K562 (cell line): ENCODE data around the gene SND1. TPM values are rescaled to one million over a fixed set of nuclear protein-coding genes. Genes with fewer than 3 reads are reported as not detected.

Experiments
- ATAC-seq: fragments of 200-7000 bp; cut with Tn5 transposase; 3 replicates; pipeline ENCODE4 v1.9.1; 2020; ENCODE audit warnings: moderate library complexity
- BruUV-seq: library from RNA; stranded (reverse); fragments of 400-500 nt; replicated peaks from 2 replicates; lab custom pipeline; 2021; lab: Mats Ljungman, UMichigan
- CTCF ChIA-PET: fragments of 300-600 bp; formaldehyde crosslinking; extraction: SDS; loops from one replicate; lab custom pipeline; 2021; ENCODE audit warnings: low intra/inter-chr PET ratio; lab: Yijun Ruan, JAX
- POLR2A ChIA-PET: fragments of 300-600, 350-650 bp; sonication (Branson Sonifier 250); formaldehyde crosslinking; extraction: SDS; loops from one replicate; lab custom pipeline; 2021; ENCODE audit warnings: antibody characterized with exemption, inconsistent platforms; lab: Yijun Ruan, JAX
- DNase-seq, 4 experiments: peaks; one replicate each; pipeline versions ENCODE4 v3.0.0 to v3.0.0-alpha.2; 2011 to 2018; ENCODE audit warnings: low spot score in 3 of 4, mixed read lengths in 3 of 4; ENCODE audit errors: extremely low read depth in 1 of 4
- FAIRE-seq: peaks from 2 replicates; lab custom pipeline; 2011; peaks lifted over from hg19 to GRCh38; lab: Jason Lieb, UNC
- H2AFZ ChIP-seq: 2 replicates; pipeline ENCODE4 v1.6.0; 2011; ENCODE audit warnings: low read depth, low read length, control low read depth, inconsistent platforms
- H3K27ac ChIP-seq: fragments of 200-600 bp; 3 replicates; pipeline ENCODE4 v1.8.0; 2011; ENCODE audit warnings: low read depth, mild to moderate bottlenecking, control low read depth, inconsistent platforms, low read length, moderate library complexity, mixed read lengths; ENCODE audit errors: extremely low read depth
- H3K27me3 ChIP-seq, 2 experiments: fragments of 300-600 bp in 1 of 2; 2 replicates in 1 of 2; 3 replicates in 1 of 2; pipeline versions ENCODE4 v1.6.0 to v1.8.0; 2011; ENCODE audit warnings: inconsistent platforms in 2 of 2, low read length in 2 of 2, mild to moderate bottlenecking in 1 of 2, mixed read lengths in 1 of 2, moderate library complexity in 1 of 2; ENCODE audit not compliant: control insufficient read depth in 2 of 2, insufficient read depth in 2 of 2
- H3K36me3 ChIP-seq: fragments of 300-600 bp; 3 replicates; pipeline ENCODE4 v1.8.0; 2011; ENCODE audit warnings: mild to moderate bottlenecking, low read length, inconsistent platforms; ENCODE audit not compliant: control insufficient read depth, insufficient read depth
- H3K4me1 ChIP-seq, 2 experiments: fragments of 200-600 bp in 1 of 2; replicated peaks in 1 of 2; 2 replicates in 1 of 2; 3 replicates in 1 of 2; pipeline versions ENCODE4 v1.5.1 to v1.8.0; 2011; ENCODE audit warnings: inconsistent platforms in 2 of 2, low read length in 2 of 2, mild to moderate bottlenecking in 1 of 2, mixed read lengths in 1 of 2, moderate library complexity in 1 of 2; ENCODE audit not compliant: control insufficient read depth in 2 of 2, insufficient read depth in 2 of 2
- H3K4me2 ChIP-seq: 2 replicates; pipeline ENCODE4 v1.6.1; 2011; ENCODE audit warnings: low read length, control low read depth, inconsistent platforms, mixed read lengths; ENCODE audit not compliant: insufficient read depth
- H3K4me3 ChIP-seq: fragments of 200-600 bp; sonication (generic), shearing (Covaris generic); 2 replicates; pipeline ENCODE4 v1.5.1; 2016; ENCODE audit warnings: control low read depth, inconsistent platforms
- H3K79me2 ChIP-seq: fragments of 200-600 bp; 3 replicates; pipeline ENCODE4 v1.8.0; 2011; ENCODE audit warnings: low read length, inconsistent platforms; ENCODE audit not compliant: control insufficient read depth, insufficient read depth
- H3K9ac ChIP-seq, 2 experiments: 2 replicates each; pipeline versions ENCODE4 v1.6.0 to v1.6.1; 2011; ENCODE audit warnings: low read depth in 2 of 2, low read length in 2 of 2, control low read depth in 1 of 2, inconsistent platforms in 1 of 2, mild to moderate bottlenecking in 1 of 2, mixed read lengths in 1 of 2; ENCODE audit not compliant: insufficient read depth in 1 of 2
- H3K9me1 ChIP-seq: one replicate; pipeline ENCODE4 v1.6.0; 2011; ENCODE audit warnings: inconsistent platforms, mild to moderate bottlenecking, low read length, moderate library complexity; ENCODE audit not compliant: control insufficient read depth, insufficient read depth
- H3K9me3 ChIP-seq: replicated peaks from 2 replicates; pipeline ENCODE4 v1.5.1; 2011; ENCODE audit warnings: low read depth, low read length, inconsistent platforms; ENCODE audit not compliant: control insufficient read depth, insufficient read depth
- H4K20me1 ChIP-seq: replicated peaks from 2 replicates; pipeline ENCODE4 v1.6.1; 2011; ENCODE audit warnings: low read length, inconsistent platforms, mixed read lengths; ENCODE audit not compliant: control insufficient read depth, insufficient read depth
- AFF1 ChIP-seq, 2 experiments: fragments of 450-650 bp; IDR thresholded peaks; 2 replicates each; pipeline ENCODE4 v1.6.1; 2018; ENCODE audit warnings: mild to moderate bottlenecking in 2 of 2, low read depth in 1 of 2; ENCODE audit not compliant: partially characterized antibody in 2 of 2
- MCM5 ChIP-seq: fragments of 450-650 bp; IDR thresholded peaks from 2 replicates; pipeline ENCODE4 v1.6.1; 2016; ENCODE audit warnings: low read depth
- SMAD1 ChIP-seq: fragments of 150-350 bp; IDR thresholded peaks from 2 replicates; pipeline ENCODE4 v1.6.1; 2014; ENCODE audit warnings: low read length, low read depth; ENCODE audit not compliant: partially characterized antibody
- ZBTB8A ChIP-seq: fragments of 450-650 bp; IDR thresholded peaks from 2 replicates; pipeline ENCODE4 v1.6.1; 2018; ENCODE audit warnings: mild to moderate bottlenecking, moderate library complexity; ENCODE audit not compliant: partially characterized antibody
- ZFP1 ChIP-seq: fragments of 450-650 bp; formaldehyde crosslinking; IDR thresholded peaks from 2 replicates; pipeline ENCODE4 v1.4.0; 2020; ENCODE audit warnings: mild to moderate bottlenecking, mixed read lengths
- ZNF124 ChIP-seq: sonication (generic); formaldehyde crosslinking; IDR thresholded peaks from 2 replicates; pipeline ENCODE4 v1.8.1; 2022; ENCODE audit warnings: missing genetic modification reagents
- ZNF717 ChIP-seq: fragments of 250-450 bp; sonication (Bioruptor Pico); IDR thresholded peaks from 2 replicates; pipeline ENCODE4 v1.5.0; 2021
- WGBS: fragments of 100-300 bp; shearing (Covaris generic); methylation state at CpG from one replicate; pipeline ENCODE4 v1.1.6; 2016; ENCODE audit warnings: low coverage, mixed read lengths; ENCODE audit not compliant: insufficient coverage; ENCODE audit errors: missing lambda C conversion rate; 5-methylcytosine and 5-hydroxymethylcytosine counted together
- in situ Hi-C: fragments of 300-500 bp; cut with MboI; formaldehyde crosslinking; loops from 4 replicates; pipeline ENCODE4 v1.15.0; 2018; ENCODE audit warnings: inconsistent platforms, mixed read lengths
- intact Hi-C: fragments of 100-400 bp; cut with micrococcal nuclease; formaldehyde crosslinking; loops from 2 replicates; pipeline ENCODE4 v1.14.2; 2022
- polyA plus RNA-seq, 8 experiments: library from polyadenylated mRNA; depleted of rRNA in 4 of 8; stranded (reverse) in 5 of 8; unstranded in 3 of 8; fragments of >200 nt; fragmentation: Nextera tagmentation in 2 of 8; fragmentation: Illumina TruSeq in 1 of 8; extraction: Ambion mirVana in 2 of 8; extraction: Trizol in 1 of 8; gene quantifications; 2 replicates each; pipeline versions ENCODE4 v1.2.1 to v1.2.3, GENCODE V29; 2011 to 2014; ENCODE audit warnings: inconsistent platforms in 1 of 8, missing spikeins in 1 of 8
- total RNA-seq, 7 experiments: library from RNA; depleted of rRNA in 6 of 7; stranded (reverse); fragments of >200 nt in 6 of 7; fragmentation: Illumina TruSeq in 2 of 7; extraction: Trizol in 2 of 7; gene quantifications; 2 replicates each; pipeline versions ENCODE4 v1.2.1 to v1.2.3, GENCODE V29; 2011 to 2021; ENCODE audit warnings: low replicate concordance in 1 of 7
- TF ChIP-seq, protein P1 (sequence below): fragments of 450-650 bp; conservative IDR thresholded peaks from 2 replicates; pipeline ENCODE4 v1.6.1; 2016; ENCODE audit warnings: missing genetic modification characterization, low read depth, mild to moderate bottlenecking, control low read depth, missing compliant biosample characterization

The SND1 gene
- total and polyA plus RNA-seq, 9 of the 15 experiments (the other 6 are each of a cell fraction or from before 2014, with no cell fraction given) = 46.5 to 307 (median 191) TPM

DNA sequence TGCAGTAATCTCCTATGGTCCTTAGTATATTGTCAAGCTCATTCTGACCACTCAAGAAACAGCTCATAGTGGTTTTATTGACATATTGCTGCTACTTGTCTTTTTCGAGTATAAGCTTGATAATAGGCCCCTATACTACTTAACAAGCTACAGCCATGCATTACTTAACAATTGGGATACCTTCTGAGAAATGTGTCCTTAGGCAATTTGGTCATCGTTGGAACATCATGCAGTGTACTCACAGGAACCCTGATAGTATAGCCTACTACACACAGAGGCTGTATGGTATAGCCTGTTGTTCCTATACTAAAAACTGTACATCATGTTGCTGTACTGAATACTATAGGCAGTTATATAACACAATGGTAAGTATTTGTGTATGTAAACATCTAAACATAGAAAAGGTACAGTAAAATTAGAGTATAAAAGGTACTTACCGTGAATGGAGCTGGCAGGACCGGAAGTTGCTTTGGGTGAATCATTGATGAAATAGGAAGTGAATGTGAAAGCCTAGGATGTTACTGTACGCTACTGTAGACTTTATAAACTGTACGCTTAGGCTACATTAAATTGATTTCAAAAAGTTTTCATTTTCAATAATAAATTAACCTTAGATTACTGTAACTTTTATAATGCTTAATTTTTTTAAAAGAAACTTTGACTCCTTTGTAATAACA is 218.4 kb downstream of the SND1 start:
- 91% methylated on average over 6 of the region's 6 CpGs for WGBS
- POLR2A ChIA-PET = interaction anchor here (0.6 to 1.5 kb wide), 2 partner anchors 14 to 32 kb away, joined by 5 to 6 read pairs; no protein-coding TSS in a partner anchor
- H3K4me2 ChIP-seq = no peak overlapping the region

More for the DNA sequence above, 218.4 kb downstream of the SND1 start:
- peaks cover 10% of the 10 kb centered on the region; the same call in 1 of the 3 replicates for H3K79me2 ChIP-seq
- no peaks in the 10 kb centered on the region for H3K27me3 ChIP-seq
- no TSS peak for BruUV-seq
- H3K9ac ChIP-seq = no peak overlapping the region
- H3K9me1 ChIP-seq = peaks cover 6% of the 10 kb centered on the region
- H3K4me1 ChIP-seq = peaks cover 0 to 5% of the 10 kb centered on the region in 2 experiments; a peak in 1 of 5 replicates
- peaks cover 56% of the 10 kb centered on the region for H3K36me3 ChIP-seq
- no peak for DNase-seq
- H3K9me3 ChIP-seq = no peaks in the 10 kb centered on the region
- FAIRE-seq = no peak
- no peak overlapping the region for H3K27ac ChIP-seq
- no peak overlapping the region for H2AFZ ChIP-seq
- TF ChIP-seq MCM5 (no peak), AFF1 (IDR thresholded peaks at IDR 0.05; ENCODE audit: low read depth in 1 of 2, partially characterized antibody in 2 of 2) (no peak), ZBTB8A (no peak), ZNF717 (CRISPR knock-in tag) (no peak), ZFP1 (CRISPR knock-in tag) (no peak), SMAD1 (no peak), ZNF124 (no peak)
- TF ChIP-seq, protein P1, sequence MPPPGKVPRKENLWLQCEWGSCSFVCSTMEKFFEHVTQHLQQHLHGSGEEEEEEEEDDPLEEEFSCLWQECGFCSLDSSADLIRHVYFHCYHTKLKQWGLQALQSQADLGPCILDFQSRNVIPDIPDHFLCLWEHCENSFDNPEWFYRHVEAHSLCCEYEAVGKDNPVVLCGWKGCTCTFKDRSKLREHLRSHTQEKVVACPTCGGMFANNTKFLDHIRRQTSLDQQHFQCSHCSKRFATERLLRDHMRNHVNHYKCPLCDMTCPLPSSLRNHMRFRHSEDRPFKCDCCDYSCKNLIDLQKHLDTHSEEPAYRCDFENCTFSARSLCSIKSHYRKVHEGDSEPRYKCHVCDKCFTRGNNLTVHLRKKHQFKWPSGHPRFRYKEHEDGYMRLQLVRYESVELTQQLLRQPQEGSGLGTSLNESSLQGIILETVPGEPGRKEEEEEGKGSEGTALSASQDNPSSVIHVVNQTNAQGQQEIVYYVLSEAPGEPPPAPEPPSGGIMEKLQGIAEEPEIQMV (tag) = no peak
- no peak overlapping the region for H3K4me3 ChIP-seq
- in situ Hi-C loops (no loop called here), intact Hi-C loops (no loop called here)
- CTCF ChIA-PET = no interaction called here
- no peaks in the 10 kb centered on the region for H4K20me1 ChIP-seq
- ATAC-seq = no peak
